NCI-H2227 treated with DMSO at 0.1 percent for 48 hours (cell line): ENCODE measurements around the gene CEP162.
"Not testable (repeated sequence)": the region's sequence is repeated elsewhere in the genome, so short reads cannot be mapped to it uniquely, and the experiment has no call there.

Source experiments
- DNase-seq: peaks from one replicate; lab custom pipeline; 2025; lab: John Stamatoyannopoulos, UW

The CEP162 gene

GRCh38 chr6:84242265-84242664 is 14.8 kb upstream of the CEP162 start:
- no peak for DNase-seq

DNA sequence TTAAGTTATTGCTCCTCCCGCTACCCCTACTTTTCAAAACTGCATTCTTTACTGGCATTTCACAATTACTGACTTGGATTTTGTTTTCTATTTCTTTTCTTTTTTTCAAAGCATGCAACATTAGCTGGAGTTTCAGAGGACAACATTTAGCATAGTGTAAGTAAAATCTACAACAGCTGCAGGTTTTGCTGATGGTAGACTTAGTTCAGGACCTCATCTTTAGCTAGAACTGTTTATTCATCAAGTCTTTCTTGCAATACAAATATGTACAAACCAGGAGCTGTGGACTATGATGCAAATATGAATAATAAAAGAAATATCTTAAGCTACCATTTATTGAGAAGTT is 728 bp upstream of the CEP162 start:
- no peak for DNase-seq

DNA sequence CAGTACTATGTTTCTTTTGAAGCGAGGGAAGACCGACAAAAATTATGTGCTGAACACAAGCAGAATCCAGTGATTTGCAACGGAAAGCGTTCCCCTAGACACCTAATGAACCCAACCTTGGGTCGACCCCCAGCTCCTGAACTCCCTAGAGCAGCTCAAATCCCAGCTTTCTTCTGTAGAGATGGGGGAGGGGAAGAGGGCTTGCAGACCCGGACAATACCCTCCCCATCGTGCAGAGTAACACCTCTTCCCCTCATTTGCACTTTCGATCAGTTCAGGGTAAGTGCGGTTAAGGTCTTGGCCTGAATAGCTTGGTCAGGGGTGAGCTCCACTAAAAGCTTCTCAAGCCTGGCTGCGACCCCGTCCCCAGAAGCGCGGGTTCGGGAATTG is 404 bp downstream of the CEP162 start:
- no peak for DNase-seq

DNA sequence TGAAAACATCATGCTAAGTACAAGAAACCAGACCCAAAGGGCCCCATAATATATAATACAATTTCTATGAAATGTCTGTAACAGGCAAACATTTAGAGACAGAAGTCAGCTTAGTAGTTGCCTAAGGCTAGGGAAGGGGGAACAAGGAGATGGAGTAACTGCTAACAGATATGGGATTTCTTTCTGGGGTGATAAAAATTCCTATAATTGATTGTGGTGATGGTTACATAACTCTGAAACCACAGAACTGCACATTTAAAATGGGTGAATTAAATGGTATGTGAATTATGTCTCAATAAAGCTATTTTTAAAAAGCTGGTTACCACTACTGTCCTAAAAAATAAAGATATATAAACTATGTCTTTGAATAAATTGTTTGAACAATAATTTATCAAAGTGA is 3.2 kb downstream of the CEP162 start:
- no peak for DNase-seq

DNA sequence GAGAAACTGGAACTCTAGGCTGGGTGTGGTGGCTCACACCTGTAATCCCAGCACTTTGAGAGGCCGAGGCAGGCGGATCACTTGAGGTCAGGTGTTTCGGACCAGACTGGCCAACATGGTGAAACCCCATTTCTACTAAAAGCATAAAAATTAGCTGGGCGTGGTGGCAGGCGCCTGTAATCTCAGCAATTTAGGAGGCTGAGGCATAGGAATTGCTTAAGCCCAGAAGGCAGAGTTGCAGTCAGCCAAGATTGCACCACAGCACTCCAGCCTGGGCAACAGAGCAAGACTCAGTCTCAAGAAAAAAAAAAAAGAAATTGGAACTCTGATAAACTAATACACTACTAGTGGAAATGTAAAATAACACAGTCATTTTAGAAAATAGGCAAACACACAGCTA is 3.8 kb downstream of the CEP162 start:
- DNase-seq: not testable (repeated sequence)

- no peak for DNase-seq
Measured at GRCh38 chr6:84222426-84222825, 5.0 kb downstream of the CEP162 start.

DNA sequence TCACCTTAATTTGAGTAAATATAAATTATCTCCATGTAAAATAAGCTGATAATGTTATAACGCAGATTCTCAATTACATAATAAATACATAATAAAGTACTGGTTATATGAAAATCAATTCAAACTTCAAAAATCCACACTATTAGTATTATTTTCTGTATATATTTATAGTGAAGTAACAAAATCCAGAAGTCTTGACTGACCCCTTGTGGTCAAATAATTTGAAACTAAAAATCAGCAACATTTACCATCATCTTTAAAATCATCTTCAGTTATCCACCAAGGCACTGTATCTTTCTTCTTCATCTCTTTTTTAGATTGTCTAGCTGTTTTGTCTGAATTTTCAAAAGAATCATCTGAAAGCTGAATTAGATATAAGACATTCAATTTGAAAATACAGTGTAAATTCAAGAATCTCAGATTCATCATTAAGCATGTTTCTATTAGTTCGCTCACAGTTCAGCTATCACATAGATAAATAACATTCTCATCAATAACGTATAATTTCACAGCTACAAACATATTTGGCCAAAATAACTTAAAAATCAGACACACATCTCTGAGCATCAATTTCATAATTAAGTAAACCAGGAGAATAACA is 6.5 kb downstream of the CEP162 start:
- DNase-seq: no peak

- DNase-seq: no peak
Measured at GRCh38 chr6:84218091-84218490, 9.4 kb downstream of the CEP162 start.

DNA sequence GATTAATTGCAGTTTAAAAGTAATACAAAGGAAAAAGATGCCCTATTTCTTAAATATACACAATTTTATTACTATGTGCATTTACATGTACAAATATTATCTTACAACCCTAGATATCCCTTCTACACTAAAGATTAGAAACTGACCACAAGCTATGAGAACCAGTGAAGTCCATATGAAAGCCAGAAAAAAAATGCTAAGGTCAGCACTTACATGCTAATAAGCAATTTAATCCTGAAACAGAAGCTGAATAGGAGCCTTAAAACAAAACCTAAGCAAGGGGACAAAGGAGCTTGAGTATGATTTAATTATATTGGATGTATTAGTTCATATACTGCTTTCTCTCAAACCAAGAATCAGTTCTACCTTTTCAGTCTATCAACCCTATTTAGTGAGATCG is 14.2 kb downstream of the CEP162 start:
- no peak for DNase-seq

GRCh38 chr6:84204011-84204410 is 23.4 kb downstream of the CEP162 start:
- DNase-seq: no peak

GRCh38 chr6:84199987-84200386 is 27.5 kb downstream of the CEP162 start:
- not testable (repeated sequence) for DNase-seq

DNA sequence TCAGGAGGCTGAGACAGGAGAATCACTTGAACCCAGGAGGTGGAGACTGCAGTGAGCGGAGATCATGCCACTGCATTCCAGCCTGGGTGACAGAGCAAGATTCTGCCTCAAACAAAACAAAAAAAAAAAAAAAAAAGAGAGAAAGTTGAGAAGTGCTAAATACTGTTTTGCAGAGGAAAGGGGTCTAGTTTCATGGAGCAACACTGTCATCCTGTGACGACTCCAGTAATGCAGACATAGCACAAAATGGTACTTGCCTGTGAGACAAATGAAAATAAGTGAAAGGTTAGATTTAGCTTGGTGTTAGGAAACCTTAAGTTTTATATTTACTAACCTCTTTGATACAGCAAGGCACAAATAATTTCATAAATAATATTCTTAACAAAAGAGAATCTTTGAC is 29.7 kb downstream of the CEP162 start:
- DNase-seq: no peak

GRCh38 chr6:84193114-84193708 is 34.2 kb downstream of the CEP162 start:
- DNase-seq: no peak

DNA sequence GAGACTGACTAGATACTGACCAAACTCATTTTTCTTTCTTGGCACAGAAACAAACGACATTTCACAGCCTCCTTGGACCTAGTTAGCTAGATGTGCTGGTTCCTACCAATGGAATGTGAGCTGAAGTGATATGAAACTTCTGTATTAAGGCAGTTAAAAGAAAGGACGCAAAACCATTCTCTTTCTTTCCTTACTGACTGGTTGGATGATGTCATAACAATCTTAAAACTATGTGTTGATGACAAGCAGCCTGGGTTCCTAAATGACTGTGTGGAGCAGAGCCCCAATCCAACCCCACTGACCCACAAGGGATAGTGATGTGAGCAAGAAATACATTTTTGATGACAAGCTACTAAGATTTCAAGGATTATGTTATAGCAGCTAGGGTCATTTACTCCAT is 35.6 kb downstream of the CEP162 start:
- DNase-seq: no peak

DNA sequence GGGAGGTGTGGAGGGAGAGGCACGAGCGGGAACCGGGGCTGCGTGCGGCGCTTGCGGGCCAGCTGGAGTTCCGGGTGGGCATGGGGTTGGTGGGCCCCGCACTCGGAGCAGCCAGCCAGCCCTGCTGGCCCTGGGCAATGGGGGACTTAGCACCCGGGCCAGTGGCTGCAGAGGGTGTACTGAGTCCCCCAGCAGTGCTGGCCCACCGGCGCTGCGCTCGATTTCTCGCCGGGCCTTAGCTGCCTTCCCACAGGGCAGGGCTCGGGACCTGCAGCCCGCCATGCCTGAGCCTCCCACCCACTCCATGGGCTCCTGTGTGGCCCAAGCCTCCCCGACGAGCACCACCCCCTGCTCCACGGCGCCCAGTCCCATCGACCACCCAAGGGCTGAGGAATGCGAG is 38.1 kb downstream of the CEP162 start:
- DNase-seq: not testable (repeated sequence)

DNA sequence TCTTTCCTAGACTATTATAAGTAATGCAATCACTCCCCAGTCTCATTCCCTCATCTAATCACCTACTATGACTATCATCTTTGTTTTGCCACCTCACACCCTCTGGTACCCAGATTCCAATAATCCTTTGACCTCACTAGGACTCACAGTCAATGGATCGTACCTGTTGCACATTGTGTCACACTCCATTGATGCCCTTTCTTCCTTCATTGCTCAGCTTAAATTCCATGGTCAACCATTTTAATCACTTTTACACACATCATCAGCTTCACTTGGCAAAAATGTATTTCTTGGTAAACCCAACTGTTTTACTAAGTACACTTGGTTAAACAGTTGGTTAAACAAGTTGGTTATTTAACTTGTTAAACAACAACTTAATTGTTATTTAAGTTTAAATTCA is 44.0 kb downstream of the CEP162 start:
- DNase-seq: no peak

GRCh38 chr6:84182001-84182400 is 45.4 kb downstream of the CEP162 start:
- DNase-seq: no peak

- DNase-seq: no peak
Measured at GRCh38 chr6:84177241-84177640, 50.2 kb downstream of the CEP162 start.

GRCh38 chr6:84172574-84172973 is 54.9 kb downstream of the CEP162 start:
- no peak for DNase-seq

GRCh38 chr6:84172080-84172479 is 55.4 kb downstream of the CEP162 start:
- DNase-seq: no peak

- no peak for DNase-seq
Measured at GRCh38 chr6:84167457-84167856, 60.0 kb downstream of the CEP162 start.

- no peak for DNase-seq
Measured at GRCh38 chr6:84166395-84166794, 61.0 kb downstream of the CEP162 start.

DNA sequence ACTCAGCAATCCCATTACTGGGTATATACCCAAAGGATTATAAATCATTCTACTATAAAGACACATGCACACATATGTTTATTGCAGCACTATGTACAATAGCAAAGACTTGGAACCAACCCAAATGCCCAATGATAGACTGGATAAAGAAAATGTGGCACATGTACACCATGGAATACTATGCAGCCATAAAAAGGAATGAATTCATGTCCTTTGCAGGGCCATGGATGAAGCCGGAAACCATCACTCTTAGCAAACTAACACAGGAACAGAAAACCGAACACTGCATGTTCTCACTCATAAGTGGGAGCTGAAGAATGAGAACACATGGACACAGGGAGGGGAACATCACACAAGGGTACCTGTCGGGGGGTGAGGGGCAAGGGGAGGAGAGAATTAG is 63.1 kb downstream of the CEP162 start:
- DNase-seq: not testable (repeated sequence)

- DNase-seq: no peak
Measured at GRCh38 chr6:84161190-84161589, 66.3 kb downstream of the CEP162 start.
